Thoracic aorta (tissue), 2 donors: ENCODE data around the gene CDKL2. TPM values are rescaled to one million over a fixed set of nuclear protein-coding genes. Genes with fewer than 3 reads are reported as not detected.

Experiments
- ATAC-seq: fragments of 150-250 bp; one replicate; pipeline ENCODE4 v1.8.0; 2017; ENCODE audit warnings: low read depth; ENCODE audit not compliant: insufficient number of reproducible peaks, low FRiP score
- DNase-seq: peaks from one replicate; pipeline ENCODE4 v3.0.0-alpha.2; 2020; ENCODE audit warnings: low spot score
- H3K27ac ChIP-seq, 2 donors: fragments of 200-600 bp; sonication (generic); 1 replicate in 1 of 2; 2 replicates in 1 of 2; pipeline ENCODE4 v1.5.1; 2016; ENCODE audit warnings: mild to moderate bottlenecking in 2 of 2, moderate library complexity in 2 of 2
- H3K27me3 ChIP-seq: fragments of 200-600 bp; sonication (generic); replicated peaks from 2 replicates; pipeline ENCODE4 v1.6.0; 2016; ENCODE audit warnings: mild to moderate bottlenecking; ENCODE audit not compliant: insufficient read depth
- H3K36me3 ChIP-seq: fragments of 200-600 bp; sonication (generic); one replicate; pipeline ENCODE4 v1.5.1; 2016
- H3K4me1 ChIP-seq, 2 donors: fragments of 200-600 bp; sonication (generic); 1 replicate in 1 of 2; 2 replicates in 1 of 2; pipeline versions ENCODE4 v1.5.1 to v1.6.0; 2016; ENCODE audit warnings: low read depth in 2 of 2, mild to moderate bottlenecking in 1 of 2; ENCODE audit not compliant: control insufficient read depth in 1 of 2
- H3K4me3 ChIP-seq: fragments of 200-600 bp; sonication (generic); 2 replicates; pipeline ENCODE4 v1.5.1; 2016; ENCODE audit warnings: mild to moderate bottlenecking
- H3K9me3 ChIP-seq: fragments of 200-600 bp; sonication (generic); 2 replicates; pipeline ENCODE4 v1.5.1; 2016
- CTCF ChIP-seq: fragments of 200-600 bp; sonication (generic); IDR thresholded peaks from one replicate; pipeline ENCODE4 v1.5.1; 2019; ENCODE audit warnings: antibody characterized with exemption
- total RNA-seq, 2 donors: library from RNA; depleted of rRNA; stranded (reverse); fragments of >200 nt; gene quantifications; one replicate each; pipeline versions ENCODE4 v1.1.0 to v1.2.3, GENCODE V29; 2016

CDKL2 gene
- total RNA-seq, 2 donors from 2014 or later = 3.1 to 4.7 TPM

- Histone ChIP-seq H3K36me3 (no peaks in the 10 kb centered on the region), H3K27ac (no peak overlapping the region), H3K4me3 (no peak overlapping the region), H3K4me1 (no peaks in the 10 kb centered on the region), H3K27me3 (no peaks in the 10 kb centered on the region), H3K9me3 (no peaks in the 10 kb centered on the region)
- DNase-seq (no peak), ATAC-seq (no peak)
- TF ChIP-seq CTCF = no peak
These were observed 36.9 kb downstream of the CDKL2 start for GRCh38 chr4:75593393-75593792.

- no peak for DNase-seq
- H3K27ac ChIP-seq = no peak overlapping the region
- H3K9me3 ChIP-seq = no peaks in the 10 kb centered on the region
- TF ChIP-seq CTCF = no peak
- no peak overlapping the region for H3K4me3 ChIP-seq
- no peak for ATAC-seq
- no peaks in the 10 kb centered on the region for H3K27me3 ChIP-seq
- H3K4me1 ChIP-seq = no peaks in the 10 kb centered on the region
- no peaks in the 10 kb centered on the region for H3K36me3 ChIP-seq
These were observed 46.3 kb downstream of the CDKL2 start for GRCh38 chr4:75584067-75584466.

- TF ChIP-seq CTCF = no peak
- Histone ChIP-seq H3K27me3 (no peaks in the 10 kb centered on the region), H3K27ac (no peak overlapping the region), H3K36me3 (no peaks in the 10 kb centered on the region), H3K4me1 (no peaks in the 10 kb centered on the region), H3K4me3 (no peak overlapping the region), H3K9me3 (no peaks in the 10 kb centered on the region)
- DNase-seq (no peak), ATAC-seq (no peak)
These were observed 62.6 kb downstream of the CDKL2 start for GRCh38 chr4:75567725-75568124.

- H3K36me3 ChIP-seq = no peaks in the 10 kb centered on the region
- H3K4me1 ChIP-seq = no peaks in the 10 kb centered on the region
- H3K27me3 ChIP-seq = no peaks in the 10 kb centered on the region
- no peak overlapping the region for H3K4me3 ChIP-seq
- TF ChIP-seq CTCF = no peak
- ATAC-seq (no peak), DNase-seq (no peak)
- H3K9me3 ChIP-seq = no peaks in the 10 kb centered on the region
- no peak overlapping the region for H3K27ac ChIP-seq
These were observed 63.4 kb downstream of the CDKL2 start for GRCh38 chr4:75566911-75567310.

GRCh38 chr4:75565481-75565880, 64.8 kb downstream of the CDKL2 start:
- Histone ChIP-seq H3K9me3 (no peaks in the 10 kb centered on the region), H3K27ac (no peak overlapping the region), H3K4me3 (no peak overlapping the region), H3K27me3 (no peaks in the 10 kb centered on the region), H3K4me1 (no peaks in the 10 kb centered on the region), H3K36me3 (no peaks in the 10 kb centered on the region)
- DNase-seq (no peak), ATAC-seq (no peak)
- TF ChIP-seq CTCF = no peak
